ENCODE measurements around the gene LRRC4.

LRRC4 gene, protein sequence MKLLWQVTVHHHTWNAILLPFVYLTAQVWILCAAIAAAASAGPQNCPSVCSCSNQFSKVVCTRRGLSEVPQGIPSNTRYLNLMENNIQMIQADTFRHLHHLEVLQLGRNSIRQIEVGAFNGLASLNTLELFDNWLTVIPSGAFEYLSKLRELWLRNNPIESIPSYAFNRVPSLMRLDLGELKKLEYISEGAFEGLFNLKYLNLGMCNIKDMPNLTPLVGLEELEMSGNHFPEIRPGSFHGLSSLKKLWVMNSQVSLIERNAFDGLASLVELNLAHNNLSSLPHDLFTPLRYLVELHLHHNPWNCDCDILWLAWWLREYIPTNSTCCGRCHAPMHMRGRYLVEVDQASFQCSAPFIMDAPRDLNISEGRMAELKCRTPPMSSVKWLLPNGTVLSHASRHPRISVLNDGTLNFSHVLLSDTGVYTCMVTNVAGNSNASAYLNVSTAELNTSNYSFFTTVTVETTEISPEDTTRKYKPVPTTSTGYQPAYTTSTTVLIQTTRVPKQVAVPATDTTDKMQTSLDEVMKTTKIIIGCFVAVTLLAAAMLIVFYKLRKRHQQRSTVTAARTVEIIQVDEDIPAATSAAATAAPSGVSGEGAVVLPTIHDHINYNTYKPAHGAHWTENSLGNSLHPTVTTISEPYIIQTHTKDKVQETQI

DNA sequence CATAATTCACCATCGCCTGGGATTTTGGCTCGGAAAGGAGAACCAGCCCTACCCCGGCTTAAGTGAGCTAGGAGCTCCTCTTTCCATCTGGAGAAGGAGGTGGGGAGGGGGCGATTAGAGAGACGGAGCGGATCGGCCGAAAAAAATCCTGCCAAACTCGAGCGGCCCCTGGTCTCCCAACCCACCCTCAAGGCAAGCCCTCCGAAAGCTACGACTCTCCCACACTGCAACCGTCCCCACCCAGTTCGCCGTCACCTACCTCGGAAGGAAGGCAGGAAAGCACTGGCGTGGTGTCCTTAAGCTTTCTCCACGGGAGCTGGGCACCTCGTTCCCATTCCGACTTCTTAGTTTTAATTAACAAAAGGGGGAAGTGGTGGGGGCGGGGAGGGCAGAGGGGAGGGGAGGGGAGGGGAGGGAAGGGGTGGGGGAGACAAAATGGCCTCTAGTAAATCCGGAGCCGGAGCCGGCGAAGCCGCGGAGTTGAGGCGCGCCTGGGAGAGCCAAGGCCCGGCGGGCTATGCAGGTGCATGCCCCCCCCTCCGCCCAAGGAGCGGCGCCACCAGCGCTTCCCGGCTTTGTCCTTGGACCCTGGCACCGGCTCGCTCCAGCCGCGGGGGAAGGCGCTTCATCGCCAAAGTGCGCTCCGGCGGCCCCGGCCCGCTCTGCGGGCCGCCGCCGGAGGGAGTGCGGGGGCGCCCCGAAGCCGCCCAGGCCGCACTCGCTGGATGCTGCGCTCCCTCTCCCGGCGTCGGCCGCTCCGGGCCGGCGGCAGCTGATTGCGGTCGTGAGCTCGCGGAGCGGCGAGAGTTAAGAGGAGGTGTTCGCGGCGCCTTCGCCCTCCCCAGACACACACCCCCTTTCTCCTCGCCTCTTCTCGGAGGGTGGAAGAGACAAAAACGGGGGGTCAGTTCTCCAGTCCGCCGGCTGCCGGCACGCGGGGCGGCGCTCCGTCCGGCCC is at the start of gene LRRC4:
Gene LRRC4, minus strand, starts transcription at position 784 of the 958 bp plus-strand sequence. CDS start 797 bp downstream, outside the sequence.
- DNase-seq, result peak; percentile 36

DNA sequence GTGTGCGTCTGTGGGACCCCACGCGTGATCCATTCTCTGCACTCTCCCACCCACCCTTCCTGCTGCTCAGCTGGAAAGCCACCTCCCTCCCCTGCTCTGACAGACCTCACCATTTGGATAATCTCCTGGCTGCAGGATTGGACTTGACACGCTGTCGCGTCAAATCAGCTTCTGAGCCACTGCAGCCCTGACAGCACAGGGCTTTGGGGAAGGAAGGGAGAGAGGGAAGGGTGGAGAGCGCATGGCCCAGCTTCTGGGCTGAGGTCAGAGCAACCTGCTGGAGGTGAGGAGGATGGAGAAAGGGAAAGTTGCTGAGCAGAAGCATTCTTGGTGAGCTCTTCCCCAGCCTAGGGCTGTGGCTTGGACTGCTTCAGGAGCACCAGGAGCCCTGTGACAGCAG is 48.9 kb upstream of the LRRC4 start:
- no peak for DNase-seq

DNA sequence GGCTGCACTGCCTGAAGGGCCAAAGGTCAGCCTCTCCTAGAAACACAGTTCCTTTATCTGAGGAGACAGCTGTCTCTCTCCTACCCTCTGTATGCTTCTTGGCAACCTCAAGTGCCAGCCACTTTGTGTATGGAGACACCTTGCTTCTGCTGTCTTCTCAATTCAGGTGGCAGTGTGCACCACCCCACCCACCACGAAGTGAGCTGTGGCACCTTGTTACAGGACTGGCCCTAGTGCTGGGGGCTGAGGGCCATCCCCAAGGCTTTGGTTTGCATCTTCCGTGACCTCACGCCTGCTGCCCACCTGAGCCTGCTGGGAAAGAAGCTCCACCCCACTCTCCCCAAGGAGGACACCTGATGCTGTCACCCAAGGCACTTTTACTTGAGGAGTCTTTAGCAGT is 47.1 kb upstream of the LRRC4 start:
- DNase-seq, result no peak

DNA sequence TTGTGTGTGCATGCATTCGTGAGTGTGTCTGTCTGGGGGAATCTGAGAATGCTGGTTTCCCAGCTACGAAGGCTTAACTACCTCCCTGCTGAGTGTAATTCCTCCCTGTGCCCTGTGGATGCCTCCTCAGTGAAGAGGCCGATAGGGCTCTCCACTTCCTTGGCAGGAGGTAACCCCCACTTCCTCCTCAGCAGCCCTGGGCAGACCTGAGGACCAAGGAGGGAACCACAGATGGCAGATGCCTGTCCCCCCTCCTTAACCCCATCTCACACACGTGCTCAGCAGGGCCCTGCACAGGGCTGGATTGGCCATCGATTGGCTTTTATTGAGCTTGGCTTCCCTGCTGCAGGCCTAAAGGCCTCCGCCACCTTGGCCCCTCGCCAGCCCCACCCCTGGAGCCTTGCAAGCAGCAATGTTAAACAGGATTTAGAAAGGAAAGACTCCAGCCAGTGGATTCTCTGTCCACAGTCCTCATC is 45.6 kb upstream of the LRRC4 start:
- DNase-seq, result peak; percentile 54

DNA sequence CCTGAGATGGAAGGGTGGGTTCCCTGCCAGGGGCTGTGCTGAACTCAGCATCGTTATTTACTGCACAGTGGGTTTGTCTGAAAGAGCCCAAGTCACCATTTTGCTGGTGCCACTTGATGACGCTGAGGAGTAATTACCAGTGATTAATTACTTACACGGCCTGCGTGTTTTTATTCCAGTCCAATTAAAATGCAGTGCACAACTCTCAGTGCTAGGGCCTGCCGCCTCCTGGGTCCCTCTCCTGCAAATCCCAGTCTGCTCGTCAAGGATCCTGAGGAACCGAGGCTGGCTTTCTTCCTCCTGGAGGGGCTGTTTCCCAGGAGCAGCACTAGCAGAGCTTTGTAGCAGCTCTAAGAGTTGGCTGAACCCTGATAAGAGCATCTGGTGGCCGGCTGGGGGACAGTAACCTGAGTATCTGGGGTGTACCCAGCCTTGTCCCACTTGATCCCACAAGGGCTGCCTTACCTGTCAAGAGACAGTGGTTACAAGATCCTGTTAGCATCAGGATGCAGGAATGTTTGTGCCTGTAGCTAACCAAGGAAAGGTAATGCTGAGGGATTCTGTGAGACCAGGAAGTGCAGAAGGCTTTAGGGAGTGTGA is 45.1 kb upstream of the LRRC4 start:
- DNase-seq, result no peak

DNA sequence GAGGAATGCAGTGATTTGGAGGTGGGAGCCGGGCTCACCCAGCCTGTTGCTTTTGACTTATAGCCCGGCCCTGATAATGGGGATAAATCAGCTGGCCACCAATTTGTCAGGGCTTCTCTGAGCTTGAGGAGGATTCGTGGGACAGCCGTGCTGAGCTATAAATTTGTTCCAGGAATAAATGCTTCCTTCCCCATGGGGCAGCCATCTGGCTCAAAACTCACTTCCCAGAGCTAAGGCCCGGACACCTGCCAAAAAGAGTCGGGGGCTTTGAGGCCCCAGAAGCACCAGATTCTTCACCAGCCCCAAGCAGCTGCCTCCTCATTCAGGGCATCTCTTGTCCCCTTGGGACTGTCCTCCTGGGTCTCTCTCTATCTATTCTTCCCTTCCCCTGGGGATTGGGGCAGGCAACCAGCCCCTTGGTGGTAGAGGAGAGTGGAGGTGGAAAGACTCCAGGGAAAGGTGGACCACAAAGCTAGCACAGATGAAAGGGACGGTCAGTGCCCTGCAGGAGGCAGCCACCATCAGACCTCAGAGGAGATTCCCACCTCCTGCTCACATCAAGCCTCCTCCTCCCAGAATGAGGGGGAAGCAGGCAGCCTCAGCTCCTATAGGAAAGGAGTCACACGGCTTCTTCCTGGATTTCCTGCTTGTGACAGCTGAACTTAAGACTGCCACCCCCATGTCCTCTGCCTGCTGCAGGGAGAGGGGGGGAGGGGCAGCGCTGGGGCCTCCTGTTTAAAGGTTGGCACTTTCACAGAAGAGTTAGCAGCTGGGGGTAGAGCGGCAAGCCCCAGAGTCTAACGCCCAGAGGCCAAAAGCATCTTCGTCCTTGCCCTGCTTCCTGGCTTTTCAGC is 44.2 kb upstream of the LRRC4 start:
- DNase-seq, result no peak

DNA sequence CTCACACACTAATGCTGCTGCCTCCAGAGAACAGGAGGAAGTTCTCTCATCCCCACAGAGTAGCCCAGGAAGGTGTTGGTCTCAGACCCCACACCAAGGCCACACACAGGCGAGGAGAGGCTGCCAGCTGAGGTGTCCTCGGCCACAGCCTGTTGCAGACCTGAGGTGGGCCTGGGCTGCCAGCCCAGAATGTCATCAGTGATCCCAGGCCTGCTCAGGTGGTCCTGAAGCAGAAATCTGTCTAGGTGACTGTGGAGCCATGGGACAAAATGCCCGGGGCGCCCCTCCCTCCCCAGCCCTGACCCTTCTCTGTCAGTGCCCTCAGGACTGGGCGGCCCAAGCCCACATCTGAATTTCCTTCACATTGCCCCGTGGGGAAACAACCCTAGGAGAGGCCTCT is 43.5 kb upstream of the LRRC4 start:
- DNase-seq, result no peak

DNA sequence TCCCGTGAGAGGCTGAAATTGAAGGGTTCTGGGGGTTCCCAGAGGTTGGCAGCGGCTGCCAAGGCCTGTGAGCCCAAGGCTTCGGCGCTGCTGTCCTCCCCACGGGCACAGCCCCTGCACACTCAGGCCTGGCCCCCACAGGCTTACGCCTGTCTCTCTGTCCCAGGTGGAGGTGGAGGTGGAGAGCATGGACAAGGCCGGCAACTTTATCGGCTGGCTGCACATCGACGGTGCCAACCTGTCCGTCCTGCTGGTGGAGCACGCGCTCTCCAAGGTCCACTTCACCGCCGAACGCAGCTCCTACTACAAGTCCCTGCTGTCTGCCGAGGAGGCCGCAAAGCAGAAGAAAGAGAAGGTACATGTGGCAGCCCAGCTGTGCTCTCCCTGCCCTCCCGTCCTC is 43.1 kb upstream of the LRRC4 start:
- no peak for DNase-seq

DNA sequence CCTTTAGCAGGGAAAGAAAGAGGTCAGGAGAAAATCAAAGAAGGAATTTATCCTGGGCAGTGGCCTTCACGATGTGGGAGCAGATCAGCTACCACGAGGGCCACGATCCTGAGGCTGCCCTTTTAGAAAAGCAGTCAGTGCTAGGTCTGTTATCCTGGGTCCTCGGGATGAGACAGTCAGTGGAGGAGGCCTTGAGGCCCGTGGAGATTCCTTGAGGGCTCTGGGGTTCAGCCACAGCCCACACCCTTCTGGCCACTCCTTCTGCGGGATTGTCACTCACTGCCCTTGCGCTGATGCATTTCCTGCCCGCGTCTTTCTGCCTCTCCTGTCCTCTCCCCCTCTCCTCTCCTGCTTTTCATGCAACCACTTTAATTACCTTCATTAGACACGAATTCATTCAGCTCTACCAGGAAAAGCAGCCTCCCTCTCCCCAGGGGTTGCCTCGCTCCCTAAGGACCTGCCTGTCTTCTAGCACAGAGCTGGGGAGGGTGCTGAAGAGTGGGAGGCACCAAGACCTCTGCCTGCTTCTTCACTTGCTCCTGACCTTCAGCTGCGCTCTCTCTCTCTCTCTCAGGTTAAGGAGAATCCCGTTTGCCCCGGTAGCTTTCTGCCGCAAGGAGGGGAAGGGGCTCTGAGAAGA is 42.6 kb upstream of the LRRC4 start:
- no peak for DNase-seq

DNA sequence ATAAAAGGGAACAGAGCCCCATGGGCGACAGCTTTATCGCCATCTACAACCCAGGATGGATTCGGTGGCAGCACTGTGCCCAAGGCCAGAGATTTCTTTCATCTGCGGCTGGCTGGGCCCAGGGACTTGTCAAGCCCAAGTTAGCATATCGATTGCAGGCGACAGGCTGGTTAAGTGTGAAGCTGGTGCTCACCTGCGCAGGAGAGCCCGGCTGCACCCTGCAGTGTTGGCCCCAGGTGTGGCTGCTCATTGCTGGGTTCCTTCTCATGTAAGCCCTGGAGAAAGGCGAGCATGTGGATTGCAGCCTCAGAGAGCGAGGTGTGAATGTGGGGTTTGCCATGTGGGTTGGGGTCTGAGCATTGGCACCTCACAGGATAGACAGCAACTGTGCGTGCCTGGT is 40.6 kb upstream of the LRRC4 start:
- no peak for DNase-seq

DNA sequence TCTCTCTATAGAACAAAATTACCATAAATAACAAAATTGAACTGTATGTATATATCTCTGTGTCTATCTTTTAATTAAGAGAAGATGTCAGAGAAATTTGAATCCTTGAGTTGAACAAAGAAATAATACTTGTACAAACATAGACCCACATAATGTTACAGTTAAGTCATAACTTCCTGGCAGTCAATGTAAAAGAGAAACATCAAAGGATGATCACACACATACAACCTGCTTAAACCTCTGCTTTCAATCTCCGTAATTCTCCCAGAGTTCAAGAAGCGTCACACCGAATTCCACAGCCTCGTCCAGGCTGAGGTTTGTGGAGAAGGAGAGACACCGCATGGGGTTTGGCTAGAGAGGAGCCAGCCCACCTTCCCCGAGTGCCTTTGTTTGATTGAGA is 40.1 kb upstream of the LRRC4 start:
- DNase-seq, result no peak

DNA sequence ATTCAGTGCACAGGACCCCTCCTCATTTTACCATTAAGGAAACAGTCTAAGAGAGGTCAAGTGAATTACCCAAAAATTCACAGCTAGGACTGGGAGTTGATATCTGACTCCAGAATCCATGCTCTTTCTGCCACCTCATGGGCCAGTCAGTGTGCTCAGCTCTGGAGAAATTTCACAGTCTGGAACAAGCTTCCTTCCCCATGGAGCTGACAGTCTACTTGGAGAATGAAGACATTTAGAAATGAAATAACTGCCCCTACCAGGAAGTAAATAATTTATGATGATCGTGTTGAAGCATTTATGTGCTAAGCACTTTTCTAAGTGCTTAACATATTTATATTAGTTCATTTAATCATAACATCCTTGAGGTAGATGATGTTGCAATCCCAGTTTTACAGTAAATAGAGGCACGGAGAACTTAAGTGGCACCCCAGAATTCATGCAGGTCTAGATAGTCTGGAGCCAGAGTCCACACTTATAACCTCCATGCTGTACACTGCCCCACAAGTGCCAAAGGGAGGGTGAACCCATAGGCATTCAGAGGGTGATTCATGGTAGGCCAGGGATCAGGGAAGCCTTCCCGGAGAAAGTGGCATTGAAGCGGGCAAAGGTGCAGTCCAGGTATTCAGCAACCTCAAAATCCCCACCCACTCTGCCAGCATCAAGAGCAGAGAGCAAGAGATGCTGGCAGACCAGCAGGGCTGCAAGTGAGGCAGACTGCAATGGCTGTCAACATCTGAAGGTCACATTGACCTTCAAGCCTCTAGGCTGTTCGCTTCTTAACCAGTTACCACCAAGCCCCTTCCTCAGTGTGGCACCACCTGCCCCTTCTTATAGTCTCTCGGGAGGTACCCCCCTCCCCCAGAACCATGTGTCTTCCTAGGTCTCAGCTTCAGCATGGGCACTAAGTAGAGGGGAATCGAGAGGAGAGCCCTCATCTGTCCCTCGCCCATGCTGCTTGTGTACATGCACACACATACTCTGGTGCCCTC is 38.4 kb upstream of the LRRC4 start:
- no peak for DNase-seq

DNA sequence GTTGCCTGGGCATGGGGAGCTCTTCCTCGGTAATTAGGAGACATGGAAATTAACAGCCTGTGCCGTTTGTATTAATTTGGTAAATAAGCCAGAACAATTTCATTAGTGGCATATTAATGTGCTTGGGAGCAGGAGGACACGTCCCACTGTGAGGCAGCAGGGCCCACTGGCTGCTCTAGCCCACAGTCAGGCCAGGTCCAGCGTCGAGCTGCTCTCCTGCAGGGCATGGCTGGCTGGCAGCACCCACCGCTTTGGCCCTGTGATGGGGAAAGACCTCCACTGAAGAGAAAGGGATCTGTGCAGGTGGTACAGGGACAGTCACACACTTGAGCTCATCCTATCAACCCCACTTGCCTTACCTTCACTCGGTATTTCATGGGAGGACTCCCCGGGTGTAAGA is 37.5 kb upstream of the LRRC4 start:
- no peak for DNase-seq

DNA sequence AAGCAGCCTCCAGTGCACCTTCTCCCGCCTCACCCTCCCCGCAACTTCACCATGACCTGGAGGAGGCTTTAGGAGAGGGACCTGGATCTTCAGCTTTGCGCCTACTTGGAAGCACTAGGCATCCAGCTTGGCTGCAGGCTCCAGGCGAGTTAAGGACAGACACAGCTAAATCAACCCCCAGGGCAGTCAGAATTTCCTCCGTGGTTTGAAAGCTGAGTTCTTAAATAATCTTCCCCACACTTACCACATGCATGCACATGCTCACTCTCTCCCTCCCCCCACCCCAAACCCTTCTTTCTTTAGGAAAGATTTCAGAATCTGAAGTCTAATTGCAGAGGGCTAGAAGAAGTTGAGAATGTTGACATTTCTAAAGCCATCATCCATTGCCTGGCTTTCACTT is 36.7 kb upstream of the LRRC4 start:
- DNase-seq, result no peak

DNA sequence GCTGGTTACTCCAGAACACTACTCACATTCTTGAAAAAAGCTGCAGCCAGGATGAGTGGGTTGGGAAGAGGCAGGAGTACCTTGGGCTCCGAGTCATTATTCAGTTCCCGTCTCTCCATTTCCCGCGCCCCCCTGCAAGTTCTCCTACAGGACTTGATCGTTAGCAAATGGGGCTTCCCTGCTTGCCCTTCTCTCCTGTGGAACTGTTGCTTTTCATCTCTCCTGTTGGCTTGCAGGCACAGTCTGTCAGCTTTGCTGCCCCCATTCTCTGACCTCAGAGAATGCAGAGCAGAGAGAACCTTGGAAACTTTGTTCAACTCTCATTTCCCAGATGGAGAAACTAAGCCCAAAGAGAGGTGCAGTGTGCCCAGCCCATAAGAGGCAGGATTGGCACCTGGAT is 35.6 kb upstream of the LRRC4 start:
- no peak for DNase-seq

DNA sequence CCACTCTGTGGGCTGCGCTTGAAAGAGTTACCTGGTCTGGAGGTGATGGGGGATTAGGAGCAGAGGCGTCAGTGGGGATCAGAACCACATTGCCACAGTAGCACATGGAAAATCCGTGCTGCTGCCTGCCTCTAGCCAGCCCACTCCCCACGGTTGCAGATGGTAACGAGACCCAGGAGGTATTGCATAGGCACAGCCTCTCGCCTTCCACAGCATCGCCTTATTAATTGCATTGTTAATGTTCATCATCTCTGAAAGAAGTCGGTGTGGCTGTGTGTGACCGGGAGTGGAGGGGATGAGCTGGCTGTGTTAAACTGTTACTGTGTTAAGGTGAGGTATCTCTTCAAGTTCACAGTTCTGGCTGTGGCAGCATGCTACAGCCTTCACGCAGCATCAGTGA is 35.2 kb upstream of the LRRC4 start:
- no peak for DNase-seq

DNA sequence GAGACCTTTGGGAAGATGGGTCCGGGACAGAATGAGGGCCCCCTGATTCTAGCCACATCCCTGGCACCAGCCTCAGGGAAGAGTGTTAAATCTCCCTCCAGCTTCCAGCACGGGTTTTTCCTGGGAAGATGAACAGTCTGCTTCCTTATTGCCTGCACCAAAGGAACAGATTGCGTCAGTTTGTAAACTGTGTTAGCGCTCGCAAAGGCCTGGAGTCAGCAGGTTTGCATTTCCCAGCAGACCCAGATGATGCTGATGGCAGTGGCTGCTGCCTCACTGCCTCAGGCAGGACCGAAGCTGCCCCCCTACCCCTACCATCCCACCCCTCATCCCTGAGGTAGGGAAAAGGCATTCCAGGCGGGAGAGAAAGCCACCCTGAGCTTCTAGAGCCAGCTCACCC is 34.6 kb upstream of the LRRC4 start:
- DNase-seq, result no peak

DNA sequence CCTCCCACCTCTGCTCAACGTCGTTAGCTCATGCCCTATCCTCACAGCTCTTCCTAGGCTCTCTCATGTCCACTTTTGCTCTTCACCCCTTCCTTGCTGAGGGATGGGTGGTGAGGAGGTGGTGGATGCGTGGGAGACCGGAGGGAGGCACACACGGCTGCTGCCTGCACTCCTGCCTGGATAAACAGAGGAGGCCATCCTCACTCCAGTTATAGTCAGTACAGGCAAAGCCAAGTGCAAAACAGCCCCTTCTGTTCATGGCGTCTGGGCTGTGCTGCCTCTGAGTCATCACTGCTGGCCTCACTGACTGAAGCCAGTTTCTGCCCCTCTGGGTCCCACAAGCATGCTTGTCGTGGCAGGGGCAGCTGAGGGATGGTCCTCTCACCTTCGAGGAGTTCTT is 31.9 kb upstream of the LRRC4 start:
- DNase-seq, result no peak

DNA sequence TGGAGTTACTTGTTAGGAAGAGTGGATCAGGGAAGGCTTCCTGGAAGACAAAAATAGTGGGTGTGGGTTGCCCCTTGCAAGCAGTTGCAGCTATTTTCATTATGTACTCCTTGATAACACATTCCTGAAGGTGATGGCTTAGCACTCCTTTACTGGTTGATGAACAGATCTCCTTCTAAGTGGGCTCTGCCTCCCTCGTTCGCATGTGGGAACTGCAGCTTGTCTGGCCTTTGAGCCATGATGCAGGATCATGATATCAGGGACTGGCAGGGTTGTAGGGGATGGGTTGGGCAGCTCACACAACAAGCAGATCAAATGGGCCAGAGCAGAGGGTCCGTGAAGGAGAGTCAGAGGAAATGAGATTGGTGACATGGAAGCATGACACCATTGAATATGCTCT is 28.8 kb upstream of the LRRC4 start:
- no peak for DNase-seq
